Ascending aorta (tissue), 2 donors: ENCODE data around the gene MET. TPM values are rescaled to one million over a fixed set of nuclear protein-coding genes. Genes with fewer than 3 reads are reported as not detected.

Experiments
- DNase-seq, 2 donors: peaks; one replicate each; pipeline ENCODE4 v3.0.0-alpha.2; 2019; ENCODE audit warnings: low spot score in 2 of 2
- H3K27ac ChIP-seq, 2 donors: fragments of 200-600 bp; sonication (generic); one replicate each; pipeline ENCODE4 v1.5.1; 2016 to 2017; ENCODE audit warnings: mild to moderate bottlenecking in 1 of 2
- H3K27me3 ChIP-seq: fragments of 200-600 bp; sonication (generic); one replicate; pipeline ENCODE4 v1.5.1; 2017
- H3K36me3 ChIP-seq, 2 donors: fragments of 200-600 bp; sonication (generic); one replicate each; pipeline ENCODE4 v1.5.1; 2016
- H3K4me1 ChIP-seq, 2 donors: fragments of 200-600 bp; sonication (generic); one replicate each; pipeline ENCODE4 v1.5.1; 2016 to 2017; ENCODE audit warnings: mild to moderate bottlenecking in 1 of 2
- H3K4me3 ChIP-seq, 2 donors: fragments of 200-600 bp; sonication (generic); one replicate each; pipeline ENCODE4 v1.5.1; 2016 to 2017; ENCODE audit warnings: mild to moderate bottlenecking in 1 of 2
- H3K9me3 ChIP-seq, 2 donors: fragments of 200-600 bp; sonication (generic); one replicate each; pipeline ENCODE4 v1.5.1; 2016
- CTCF ChIP-seq, 3 experiments: fragments of 200-600 bp in 2 of 3; fragments of 450-650 bp in 1 of 3; sonication (generic) in 2 of 3; IDR thresholded peaks; one replicate each; pipeline ENCODE4 v1.5.1; 2016 to 2019; ENCODE audit warnings: antibody characterized with exemption in 3 of 3, mild to moderate bottlenecking in 1 of 3, moderate library complexity in 1 of 3
- intact Hi-C: fragments of 100-400 bp; cut with DNase I; formaldehyde crosslinking; loops from one replicate; pipeline ENCODE4 v1.15.1; 2023
- total RNA-seq: library from RNA; depleted of rRNA; stranded (reverse); fragments of >200 nt; gene quantifications from one replicate; pipeline ENCODE4 v1.1.0, GENCODE V29; 2016

MET gene
- total RNA-seq, 1 donor from 2014 or later = 29.5 TPM

GRCh38 chr7:116670409-116671015, 1.5 kb upstream of the MET start:
- no peak overlapping the region for H3K4me3 ChIP-seq
- H3K9me3 ChIP-seq = no peaks in the 10 kb centered on the region
- no peak for DNase-seq
- no peak for TF ChIP-seq CTCF (IDR thresholded peaks at IDR 0.05)
- H3K27me3 ChIP-seq = no peaks in the 10 kb centered on the region
- intact Hi-C loops = loop anchor here (5.0 kb wide), 1 partner anchor 78 kb away; no protein-coding TSS in a partner anchor
- peaks cover 0 to 3% of the 10 kb centered on the region in 2 donors for H3K4me1 ChIP-seq
- H3K27ac ChIP-seq = no peak overlapping the region
- no peaks in the 10 kb centered on the region for H3K36me3 ChIP-seq

GRCh38 chr7:116671111-116671510, 885 bp upstream of the MET start:
- intact Hi-C loops = loop anchor here (5.0 kb wide), 1 partner anchor 79 kb away; no protein-coding TSS in a partner anchor
- TF ChIP-seq CTCF (IDR thresholded peaks at IDR 0.05) = no peak
- Histone ChIP-seq H3K27me3 (no peaks in the 10 kb centered on the region), H3K27ac (no peak overlapping the region), H3K36me3 (no peaks in the 10 kb centered on the region), H3K4me1 (peaks cover 0 to 3% of the 10 kb centered on the region in 2 donors), H3K9me3 (no peaks in the 10 kb centered on the region), H3K4me3 (peak overlapping the region; percentile 64 to 91)
- no peak for DNase-seq

GRCh38 chr7:116672596-116673456, 830 bp downstream of the MET start:
- Histone ChIP-seq H3K4me3 (peak overlapping the region; percentile 64 to 91), H3K27me3 (no peaks in the 10 kb centered on the region), H3K27ac (peak overlapping the region; percentile 62 to 79), H3K4me1 (peaks cover 0 to 3% of the 10 kb centered on the region in 2 donors), H3K9me3 (no peaks in the 10 kb centered on the region), H3K36me3 (no peaks in the 10 kb centered on the region)
- TF ChIP-seq CTCF (IDR thresholded peaks at IDR 0.05) = no peak
- intact Hi-C loops = loop anchor here (1.0 to 5.0 kb wide), 5 partner anchors 44 to 190 kb away; partner anchors contain the start of gene CAPZA2
- DNase-seq = no peak

GRCh38 chr7:116673457-116673865, 1.5 kb downstream of the MET start:
- TF ChIP-seq CTCF (IDR thresholded peaks at IDR 0.05) = no peak
- Histone ChIP-seq H3K9me3 (no peaks in the 10 kb centered on the region), H3K4me3 (peak overlapping the region in 1 of 2 donors; percentile 91), H3K27ac (no peak overlapping the region), H3K4me1 (peaks cover 0 to 3% of the 10 kb centered on the region in 2 donors), H3K27me3 (no peaks in the 10 kb centered on the region), H3K36me3 (no peaks in the 10 kb centered on the region)
- no peak for DNase-seq
- intact Hi-C loops = loop anchor here (2.0 to 5.0 kb wide), 4 partner anchors 81 to 189 kb away; partner anchors contain the start of gene CAPZA2

- Histone ChIP-seq H3K9me3 (no peaks in the 10 kb centered on the region), H3K27ac (no peak overlapping the region), H3K27me3 (no peaks in the 10 kb centered on the region), H3K4me1 (peaks cover 0 to 3% of the 10 kb centered on the region in 2 donors), H3K4me3 (no peak overlapping the region), H3K36me3 (no peaks in the 10 kb centered on the region)
- no peak for DNase-seq
- no peak for TF ChIP-seq CTCF (IDR thresholded peaks at IDR 0.05)
- intact Hi-C loops = loop anchor here (5.0 kb wide), 1 partner anchor 82 kb away; no protein-coding TSS in a partner anchor
These were observed 2.6 kb downstream of the MET start for GRCh38 chr7:116674508-116675173.
